Ammon's horn (tissue), 1 donor: ENCODE results near the gene RALGPS1.

Source experiments
- DNase-seq: peaks from one replicate; pipeline ENCODE4 v3.0.0-alpha.2; 2016; ENCODE audit warnings: low spot score

Gene RALGPS1

GRCh38 chr9:127081250-127082185 is 166.9 kb downstream of the RALGPS1 start:
- DNase-seq, result no peak

GRCh38 chr9:127083138-127083980 is 168.8 kb downstream of the RALGPS1 start:
- DNase-seq, result no peak

GRCh38 chr9:127084076-127085039 is 169.8 kb downstream of the RALGPS1 start:
- DNase-seq, result no peak

GRCh38 chr9:127085186-127085585 is 170.6 kb downstream of the RALGPS1 start:
- no peak for DNase-seq

- no peak for DNase-seq
These were observed 172.2 kb downstream of the RALGPS1 start for GRCh38 chr9:127086771-127087170.

GRCh38 chr9:127087411-127087810 is 172.8 kb downstream of the RALGPS1 start:
- DNase-seq, result no peak

GRCh38 chr9:127087836-127088235 is 173.3 kb downstream of the RALGPS1 start:
- no peak for DNase-seq

GRCh38 chr9:127088724-127089615 is 174.4 kb downstream of the RALGPS1 start:
- no peak for DNase-seq

- no peak for DNase-seq
These were observed 175.1 kb downstream of the RALGPS1 start for GRCh38 chr9:127089631-127090081.

GRCh38 chr9:127090341-127090985 is 175.9 kb downstream of the RALGPS1 start:
- DNase-seq, result no peak

GRCh38 chr9:127091526-127091925 is 176.9 kb downstream of the RALGPS1 start:
- no peak for DNase-seq

GRCh38 chr9:127092041-127092608 is 177.5 kb downstream of the RALGPS1 start:
- DNase-seq, result no peak

GRCh38 chr9:127093319-127094020 is 178.9 kb downstream of the RALGPS1 start:
- no peak for DNase-seq

GRCh38 chr9:127095411-127095810 is 180.8 kb downstream of the RALGPS1 start:
- DNase-seq, result no peak

GRCh38 chr9:127096208-127096607 is 181.6 kb downstream of the RALGPS1 start:
- DNase-seq, result peak; percentile 52

- no peak for DNase-seq
These were observed 183.1 kb downstream of the RALGPS1 start for GRCh38 chr9:127097683-127098082.

GRCh38 chr9:127098916-127099553 is 184.5 kb downstream of the RALGPS1 start:
- DNase-seq, result no peak

GRCh38 chr9:127099664-127100063 is 185.1 kb downstream of the RALGPS1 start:
- DNase-seq, result no peak
